Upper lobe of left lung (tissue), 6 donors: ENCODE results near the gene ELAC1. TPM values are rescaled to one million over a fixed set of nuclear protein-coding genes. Genes with fewer than 3 reads are reported as not detected.
A peak's percentile ranks its signal among the peaks of the same experiment; 100 is the strongest.
"Not testable (repeated sequence)": the region's sequence is repeated elsewhere in the genome, so short reads cannot be mapped to it uniquely, and the experiment has no call there.

Source experiments
- ATAC-seq, 2 donors: fragments of 200-7000 bp; cut with Tn5 transposase; one replicate each; pipeline ENCODE4 v1.9.1; 2022; ENCODE audit warnings: mild to moderate bottlenecking in 2 of 2, moderate library complexity in 2 of 2; ENCODE audit not compliant: low FRiP score in 2 of 2
- DNase-seq, 2 donors: peaks; one replicate each; pipeline ENCODE4 v3.0.0-alpha.2; 2019 to 2020
- H3K27ac ChIP-seq, 4 donors: fragments of 200-600 bp; sonication (generic); one replicate each; pipeline ENCODE4 v1.5.1; 2016 to 2019
- H3K27me3 ChIP-seq, 4 donors: fragments of 200-600 bp; sonication (generic); one replicate each; pipeline ENCODE4 v1.5.1; 2017 to 2019
- H3K36me3 ChIP-seq, 4 donors: fragments of 200-600 bp; sonication (generic); one replicate each; pipeline ENCODE4 v1.5.1; 2016 to 2019
- H3K4me1 ChIP-seq, 4 donors: fragments of 200-600 bp; sonication (generic); one replicate each; pipeline ENCODE4 v1.5.1; 2018 to 2019
- H3K4me3 ChIP-seq, 4 donors: fragments of 200-600 bp; sonication (generic); one replicate each; pipeline ENCODE4 v1.5.1; 2017 to 2019; ENCODE audit warnings: mild to moderate bottlenecking in 2 of 4, moderate library complexity in 1 of 4
- H3K9me3 ChIP-seq, 4 donors: fragments of 200-600 bp; sonication (generic); one replicate each; pipeline ENCODE4 v1.5.1; 2018 to 2019
- CTCF ChIP-seq, 6 experiments: fragments of 450-650 bp in 4 of 6; fragments of 200-600 bp in 2 of 6; sonication (generic) in 2 of 6; IDR thresholded peaks; one replicate each; pipeline ENCODE4 v1.5.1; 2016 to 2019; ENCODE audit warnings: antibody characterized with exemption in 6 of 6
- EP300 ChIP-seq, 4 donors: sonication (generic); formaldehyde crosslinking; IDR thresholded peaks; one replicate each; pipeline ENCODE4 v1.5.1; 2017; ENCODE audit warnings: antibody characterized with exemption in 4 of 4, control low read depth in 2 of 4
- POLR2A ChIP-seq, 4 donors: fragments of 450-650 bp; IDR thresholded peaks; one replicate each; pipeline ENCODE4 v1.5.1; 2016 to 2017; ENCODE audit warnings: antibody characterized with exemption in 4 of 4, mild to moderate bottlenecking in 2 of 4
- POLR2AphosphoS5 ChIP-seq, 2 donors: sonication (generic); formaldehyde crosslinking; IDR thresholded peaks; one replicate each; pipeline ENCODE4 v1.5.1; 2017; ENCODE audit warnings: antibody characterized with exemption in 2 of 2
- WGBS, 2 donors: methylation state at CpG; one replicate each; pipeline ENCODE4 v1.1.5; 2017 to 2018; 5-methylcytosine and 5-hydroxymethylcytosine counted together
- total RNA-seq, 6 donors: library from RNA; depleted of rRNA in 4 of 6; stranded (reverse); fragments of >200 nt in 4 of 6; gene quantifications; one replicate each; pipeline versions ENCODE4 v1.1.0 to v1.2.1, GENCODE V29; 2016 to 2021
- donor health status: DM: no; HTN: no; CAD: no; lungs with moderate emphysema.
- donor health status: DM: no; HTN: yes; CAD: no; lungs with severe emphysema.

The ELAC1 gene
- total RNA-seq, 6 donors from 2014 or later = 2.3 to 11.9 (median 9.3) TPM

- H3K4me1 ChIP-seq = peaks cover 12 to 21% (median 16%) of the 10 kb centered on the region in 4 donors
- DNase-seq (peak in 1 of 2 donors; percentile 71), ATAC-seq (no peak)
- H3K4me3 ChIP-seq = no peak overlapping the region
- no peaks in the 10 kb centered on the region for H3K27me3 ChIP-seq
- no peak for TF ChIP-seq EP300 (IDR thresholded peaks at IDR 0.05)
- TF ChIP-seq POLR2A (IDR thresholded peaks at IDR 0.05) = no peak
- H3K36me3 ChIP-seq = peaks cover 0 to 6% (median 3%) of the 10 kb centered on the region in 4 donors
- no peaks in the 10 kb centered on the region for H3K9me3 ChIP-seq
- 33 to 62% methylated on average over 2 of the region's 2 CpGs for WGBS, 2 donors
- H3K27ac ChIP-seq = no peak overlapping the region
Measured at GRCh38 chr18:50970006-50970405, 2.2 kb downstream of the ELAC1 start.

GRCh38 chr18:50972404-50972803 lies 4.6 kb downstream of the ELAC1 start:
- H3K27ac ChIP-seq, H3K9me3 ChIP-seq, H3K4me3 ChIP-seq, H3K27me3 ChIP-seq, ATAC-seq: not testable (repeated sequence)
- WGBS, 2 donors = 67 to 80% methylated on average over 5 of the region's 5 CpGs
- peaks cover 10 to 29% (median 21%) of the 10 kb centered on the region in 4 donors for H3K36me3 ChIP-seq
- peak in 1 of 2 donors; percentile 67 for DNase-seq
- H3K4me1 ChIP-seq = peaks cover 10 to 21% (median 14%) of the 10 kb centered on the region in 4 donors

- no peaks in the 10 kb centered on the region for H3K27me3 ChIP-seq
- H3K27ac ChIP-seq = no peak overlapping the region
- H3K4me1 ChIP-seq = peaks cover 9 to 20% (median 14%) of the 10 kb centered on the region in 4 donors
- ATAC-seq (peak in 1 of 2 donors; percentile 66), DNase-seq (peak in 1 of 2 donors; percentile 39)
- H3K4me3 ChIP-seq = no peak overlapping the region
- 79% methylated on average over 4 of the region's 4 CpGs for WGBS, 2 donors
- peaks cover 10 to 40% (median 26%) of the 10 kb centered on the region in 4 donors for H3K36me3 ChIP-seq
- H3K9me3 ChIP-seq = peaks cover 0 to 7% (median 0%) of the 10 kb centered on the region in 4 donors
- TF ChIP-seq EP300 (IDR thresholded peaks at IDR 0.05) (peak in 1 of 4 donors; percentile 22), POLR2A (IDR thresholded peaks at IDR 0.05) (no peak), CTCF (IDR thresholded peaks at IDR 0.05) (no peak), POLR2AphosphoS5 (IDR thresholded peaks at IDR 0.05) (peak in 1 of 2 donors; percentile 17)
Measured at GRCh38 chr18:50973367-50974126, 5.7 kb downstream of the ELAC1 start.

- H3K4me1 ChIP-seq = peaks cover 0 to 7% (median 0%) of the 10 kb centered on the region in 4 donors
- DNase-seq (no peak), ATAC-seq (no peak)
- H3K27ac ChIP-seq = no peak overlapping the region
- no peaks in the 10 kb centered on the region for H3K27me3 ChIP-seq
- peaks cover 10 to 53% (median 29%) of the 10 kb centered on the region in 4 donors for H3K36me3 ChIP-seq
- WGBS, 2 donors = 88 to 94% methylated on average over 5 of the region's 5 CpGs
- no peak for TF ChIP-seq POLR2AphosphoS5 (IDR thresholded peaks at IDR 0.05)
- TF ChIP-seq CTCF (IDR thresholded peaks at IDR 0.05) = no peak
- no peak for TF ChIP-seq POLR2A (IDR thresholded peaks at IDR 0.05)
- TF ChIP-seq EP300 (IDR thresholded peaks at IDR 0.05) = no peak
- peaks cover 0 to 7% (median 0%) of the 10 kb centered on the region in 4 donors for H3K9me3 ChIP-seq
- no peak overlapping the region for H3K4me3 ChIP-seq
Measured at GRCh38 chr18:50977037-50977760, 9.4 kb downstream of the ELAC1 start.

GRCh38 chr18:50981381-50981780 lies 13.5 kb downstream of the ELAC1 start:
- ATAC-seq = no peak
- Histone ChIP-seq H3K36me3 (peaks cover 3 to 38% (median 18%) of the 10 kb centered on the region in 4 donors), H3K4me1 (peaks cover 0 to 4% (median 0%) of the 10 kb centered on the region in 4 donors), H3K27ac (no peak overlapping the region), H3K4me3 (no peak overlapping the region), H3K9me3 (peaks cover 0 to 7% (median 0%) of the 10 kb centered on the region in 4 donors), H3K27me3 (no peaks in the 10 kb centered on the region)
- TF ChIP-seq EP300 (IDR thresholded peaks at IDR 0.05) = no peak
- no peak for TF ChIP-seq POLR2A (IDR thresholded peaks at IDR 0.05)
- no peak for TF ChIP-seq POLR2AphosphoS5 (IDR thresholded peaks at IDR 0.05)
- no peak for TF ChIP-seq CTCF (IDR thresholded peaks at IDR 0.05)
- WGBS, 2 donors = 78 to 81% methylated on average over 1 of the region's 1 CpG
- no peak for DNase-seq
